Body of pancreas (tissue), 4 donors: ENCODE results near the gene SLC6A19.

Experiments used
- CTCF ChIP-seq, 7 experiments: fragments of 450-650 bp in 4 of 7; fragments of 200-600 bp in 3 of 7; sonication (generic) in 3 of 7; IDR thresholded peaks; one replicate each; pipeline ENCODE4 v1.5.1; 2016 to 2019; ENCODE audit warnings: antibody characterized with exemption in 7 of 7
- POLR2A ChIP-seq, 3 donors: fragments of 450-650 bp; IDR thresholded peaks; one replicate each; pipeline ENCODE4 v1.6.1; 2016; ENCODE audit warnings: antibody characterized with exemption in 3 of 3, mild to moderate bottlenecking in 2 of 3

DNA sequence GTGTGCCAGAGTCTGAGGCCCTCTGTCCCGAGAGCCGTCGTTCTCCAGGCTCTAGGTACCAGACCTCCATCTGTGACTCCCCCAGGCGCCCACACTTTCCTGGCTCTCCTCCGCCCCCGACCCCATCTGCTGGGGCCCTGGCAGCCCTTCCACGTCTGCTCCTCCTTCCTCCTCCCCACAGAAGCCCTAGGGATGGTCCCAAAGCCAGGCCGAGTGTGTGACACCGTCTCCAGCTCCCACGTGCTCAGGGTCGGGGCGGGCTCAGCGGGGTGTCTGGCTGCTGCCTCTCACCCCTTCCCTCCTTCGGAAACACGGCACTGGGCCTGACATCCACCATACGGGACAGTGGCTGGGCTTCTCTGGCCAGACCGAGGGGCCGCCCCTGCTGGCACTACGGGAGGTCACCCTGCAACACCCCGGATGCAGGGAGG lies 20.5 kb upstream of the SLC6A19 start:
- no peak for TF ChIP-seq CTCF (IDR thresholded peaks at IDR 0.05)
- no peak for TF ChIP-seq POLR2A (IDR thresholded peaks at IDR 0.05)
